GM18873 (cell line): ENCODE data around the gene SPATS2.
"Not testable (repeated sequence)": the region's sequence is repeated elsewhere in the genome, so short reads cannot be mapped to it uniquely, and the experiment has no call there.

ENCODE experiments used
- ATAC-seq: cut with Tn5 transposase; IDR thresholded peaks from one replicate; pipeline ENCODE4 v1.9.1; 2021; ENCODE audit warnings: mild to moderate bottlenecking, moderate library complexity, moderate number of reproducible peaks; ENCODE audit not compliant: unreplicated experiment, low FRiP score

Gene SPATS2

DNA sequence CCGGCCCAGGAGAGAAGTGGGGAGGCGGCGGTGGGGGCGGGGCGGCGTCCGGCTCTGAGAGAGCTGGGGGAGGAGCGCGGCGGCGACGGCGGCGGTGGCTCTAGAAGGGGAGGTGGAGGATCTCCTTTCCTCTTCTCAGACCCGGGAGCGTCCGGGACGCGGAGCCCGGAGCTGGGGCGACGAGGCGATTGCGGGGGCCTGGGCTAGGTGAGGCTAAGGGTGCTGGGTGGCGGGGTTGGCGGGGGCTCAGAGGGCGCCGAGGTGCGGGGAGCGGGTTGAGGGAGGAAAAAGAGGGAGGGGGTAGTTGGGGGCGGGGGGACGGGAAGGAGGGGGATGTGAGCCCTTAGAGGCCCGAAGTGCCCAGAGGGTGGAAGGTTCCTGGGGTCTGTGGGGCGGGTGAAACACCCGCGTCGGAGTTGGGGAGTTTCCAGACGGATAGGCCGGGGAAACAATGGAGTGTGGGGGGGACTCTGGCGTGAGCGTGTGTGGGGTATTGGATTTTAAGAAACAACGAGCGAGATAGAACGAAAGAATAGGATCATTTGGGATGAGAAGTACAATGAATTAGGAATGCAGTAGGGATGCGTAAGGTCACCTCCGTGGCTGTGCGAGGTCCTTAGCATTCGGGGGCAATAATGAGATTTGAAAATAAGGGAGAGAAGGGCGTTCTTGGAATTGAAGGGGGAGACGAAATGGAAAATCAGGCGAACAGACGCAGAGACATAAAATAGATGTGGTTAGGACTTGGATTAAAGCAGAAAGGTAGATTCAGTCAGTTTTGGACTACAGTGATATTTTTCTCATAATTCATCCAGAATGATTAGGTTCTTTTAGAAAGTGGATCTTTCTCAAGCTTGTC, at the start of gene SPATS2:
Gene SPATS2 (plus strand): TSS at position 82 of the 859 bp plus-strand sequence. CDS start 93,551 bp downstream, outside the sequence.
- peak; percentile 1 for ATAC-seq

- not testable (repeated sequence) for ATAC-seq
Observed at GRCh38 chr12:49320411-49321103, 46.7 kb upstream of the SPATS2 start.

GRCh38 chr12:49322367-49322707, 44.9 kb upstream of the SPATS2 start:
- ATAC-seq: no peak

GRCh38 chr12:49322708-49323523, 44.3 kb upstream of the SPATS2 start, which contains the start of gene TROAP:
Gene TROAP, plus strand, starts transcription at chr12:49323255. Its CDS starts 354 bp downstream, at chr12:49323609.
- ATAC-seq: peak; percentile 96

DNA sequence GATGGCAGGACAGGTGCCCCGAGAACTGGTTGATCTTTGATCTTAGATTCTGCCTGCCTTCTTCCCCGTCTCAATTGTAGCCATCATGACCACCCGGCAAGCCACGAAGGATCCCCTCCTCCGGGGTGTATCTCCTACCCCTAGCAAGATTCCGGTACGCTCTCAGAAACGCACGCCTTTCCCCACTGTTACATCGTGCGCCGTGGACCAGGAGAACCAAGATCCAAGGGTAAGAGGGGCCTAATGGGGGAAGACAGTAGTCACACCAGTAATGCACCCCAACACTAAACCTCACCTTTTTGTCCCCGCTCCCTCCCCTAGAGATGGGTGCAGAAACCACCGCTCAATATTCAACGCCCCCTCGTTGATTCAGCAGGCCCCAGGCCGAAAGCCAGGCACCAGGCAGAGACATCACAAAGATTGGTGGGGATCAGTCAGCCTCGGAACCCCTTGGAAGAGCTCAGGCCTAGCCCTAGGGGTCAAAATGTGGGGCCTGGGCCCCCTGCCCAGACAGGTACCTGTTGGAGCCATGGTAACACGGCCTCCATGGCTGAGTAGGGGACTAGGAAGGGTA, 43.7 kb upstream of the SPATS2 start:
- ATAC-seq: no peak

- ATAC-seq: no peak
Observed at GRCh38 chr12:49325606-49326005, 41.7 kb upstream of the SPATS2 start.

DNA sequence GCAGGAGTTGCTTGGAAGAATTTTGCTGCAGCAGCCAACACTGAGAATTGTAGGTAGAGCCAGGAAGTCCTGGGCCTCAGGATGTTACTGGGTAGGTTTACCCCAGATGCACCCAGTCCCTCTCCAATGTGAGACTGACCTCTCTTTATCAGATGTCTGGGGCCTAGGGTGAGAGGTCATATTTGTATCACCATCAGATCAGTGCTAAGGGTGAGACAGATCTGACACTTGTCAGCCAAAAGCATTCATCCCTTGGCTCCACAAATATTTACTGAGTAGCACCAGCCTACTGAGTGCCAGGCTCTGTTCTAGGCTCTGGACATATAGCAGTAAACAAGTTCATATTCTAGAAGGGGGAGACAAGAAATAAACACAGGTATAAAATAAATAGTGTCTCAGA, 39.9 kb upstream of the SPATS2 start:
- ATAC-seq: no peak

GRCh38 chr12:49327887-49328286, 39.4 kb upstream of the SPATS2 start:
- ATAC-seq: no peak

DNA sequence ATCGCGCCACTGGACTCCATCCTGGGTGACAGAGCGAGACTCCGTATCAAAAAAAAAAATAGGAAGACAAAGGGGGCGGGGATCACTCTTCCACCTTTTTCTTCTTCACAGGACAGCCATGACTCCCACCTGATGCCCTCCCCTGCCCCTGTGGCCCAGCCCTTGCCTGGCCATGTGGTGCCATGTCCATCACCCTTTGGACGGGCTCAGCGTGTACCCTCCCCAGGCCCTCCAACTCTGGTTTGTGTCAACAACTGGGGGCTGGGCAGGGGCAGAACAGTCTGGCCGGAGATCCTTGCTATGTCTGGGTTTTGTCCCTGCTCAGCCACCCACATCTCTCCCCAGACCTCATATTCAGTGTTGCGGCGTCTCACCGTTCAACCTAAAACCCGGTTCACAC, 38.4 kb upstream of the SPATS2 start:
- ATAC-seq: no peak

- ATAC-seq: no peak
Observed at GRCh38 chr12:49330032-49330619, 37.1 kb upstream of the SPATS2 start.

DNA sequence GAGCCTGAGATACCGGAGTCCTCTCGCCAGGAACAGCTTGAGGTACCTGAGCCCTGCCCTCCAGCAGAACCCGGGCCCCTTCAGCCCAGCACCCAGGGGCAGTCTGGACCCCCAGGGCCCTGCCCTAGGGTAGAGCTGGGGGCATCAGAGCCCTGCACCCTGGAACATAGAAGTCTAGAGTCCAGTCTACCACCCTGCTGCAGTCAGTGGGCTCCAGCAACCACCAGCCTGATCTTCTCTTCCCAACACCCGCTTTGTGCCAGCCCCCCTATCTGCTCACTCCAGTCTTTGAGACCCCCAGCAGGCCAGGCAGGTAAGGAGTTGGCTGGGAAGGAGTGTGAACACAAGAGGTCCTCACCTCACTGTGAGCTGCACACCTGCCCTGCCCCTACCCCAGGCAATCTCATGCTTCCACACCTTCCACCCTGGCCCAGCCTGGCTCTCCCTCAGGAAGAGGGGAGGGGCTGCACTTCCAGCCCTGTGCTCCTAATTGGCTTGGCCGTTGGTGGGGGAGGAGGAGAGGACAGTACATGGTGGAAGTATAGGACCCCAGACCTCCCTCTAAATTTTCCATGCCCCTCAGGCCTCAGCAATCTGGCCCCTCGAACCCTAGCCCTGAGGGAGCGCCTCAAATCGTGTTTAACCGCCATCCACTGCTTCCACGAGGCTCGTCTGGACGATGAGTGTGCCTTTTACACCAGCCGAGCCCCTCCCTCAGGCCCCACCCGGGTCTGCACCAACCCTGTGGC, 36.5 kb upstream of the SPATS2 start:
- no peak for ATAC-seq

DNA sequence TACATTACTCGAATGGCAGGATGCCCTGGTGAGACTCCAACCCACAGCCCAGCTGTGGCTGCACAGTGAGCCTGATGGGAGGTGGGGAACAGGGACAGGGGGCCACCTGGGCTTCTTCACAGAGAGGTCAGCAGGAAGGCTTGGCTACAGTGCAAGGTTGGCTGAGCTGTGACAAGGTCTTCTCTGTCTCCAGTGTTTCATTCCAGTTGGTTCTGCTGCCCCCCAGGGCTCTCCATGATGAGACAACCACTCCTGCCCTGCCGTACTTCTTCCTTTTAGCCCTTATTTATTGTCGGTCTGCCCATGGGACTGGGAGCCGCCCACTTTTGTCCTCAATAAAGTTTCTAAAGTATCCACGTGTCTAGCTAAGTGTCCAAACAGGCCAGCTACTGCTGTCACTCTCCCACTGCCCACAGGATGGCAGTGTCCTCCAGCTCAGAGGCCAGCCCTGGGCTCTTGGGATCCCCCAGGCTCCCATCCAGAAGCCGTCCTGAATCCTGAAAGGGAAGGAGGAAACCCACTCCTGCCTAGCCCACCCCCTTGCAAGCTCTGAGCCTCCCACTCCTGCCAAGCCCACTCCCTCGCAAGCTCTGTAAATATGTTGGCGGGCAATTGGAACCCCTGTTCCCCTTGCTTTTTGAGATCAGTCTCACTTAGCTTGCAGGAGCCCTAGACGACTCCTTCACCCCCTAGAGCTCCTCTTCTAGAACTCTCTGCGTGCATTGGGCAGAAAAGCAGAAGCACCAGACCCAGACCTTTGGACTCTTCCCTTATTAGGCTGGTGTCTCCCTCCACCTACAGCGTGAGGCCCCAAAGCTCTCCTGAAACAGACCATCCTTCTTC, 35.7 kb upstream of the SPATS2 start:
- ATAC-seq: no peak

GRCh38 chr12:49332441-49332861, 34.8 kb upstream of the SPATS2 start:
- no peak for ATAC-seq

- no peak for ATAC-seq
Observed at GRCh38 chr12:49332891-49333371, 34.3 kb upstream of the SPATS2 start.

DNA sequence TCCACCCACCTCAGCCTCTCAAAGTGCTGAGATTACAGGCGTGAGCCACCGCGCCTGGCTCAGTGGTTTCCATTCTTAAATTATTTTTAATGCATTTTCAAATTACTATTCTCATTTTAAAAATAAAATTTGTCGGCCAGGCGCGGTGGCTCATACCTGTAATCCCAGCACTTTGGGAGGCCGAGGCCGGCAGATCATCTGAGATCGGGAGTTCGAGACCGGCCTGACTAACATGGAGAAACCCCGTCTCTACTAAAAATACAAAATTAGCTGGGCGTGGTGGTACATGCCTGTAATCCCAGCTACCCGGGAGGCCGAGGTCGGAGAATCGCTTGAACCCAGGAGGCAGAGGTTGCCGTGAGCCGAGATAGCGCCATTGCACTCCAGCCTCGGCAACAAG, 33.5 kb upstream of the SPATS2 start:
- not testable (repeated sequence) for ATAC-seq

DNA sequence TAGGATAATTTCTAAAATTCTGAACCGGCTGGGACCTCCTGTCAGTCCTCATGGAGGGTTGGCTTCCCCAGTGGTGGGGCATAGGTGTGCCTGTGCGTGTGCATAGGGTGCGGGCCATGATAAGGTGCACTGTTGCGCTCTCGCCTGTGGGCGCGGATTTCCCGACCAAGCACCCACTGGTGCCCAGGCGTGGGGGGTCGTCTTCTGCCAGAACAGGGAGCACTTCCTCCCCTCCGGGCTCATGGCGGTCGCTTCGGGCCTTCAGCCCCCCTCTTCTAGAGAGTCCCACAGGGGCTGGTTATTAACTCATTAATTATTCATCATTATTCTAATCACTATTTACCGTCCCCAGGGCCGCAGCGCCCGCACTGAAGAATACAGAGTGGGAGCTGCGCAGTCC, 33.0 kb upstream of the SPATS2 start:
- no peak for ATAC-seq

- no peak for ATAC-seq
Observed at GRCh38 chr12:49334681-49335080, 32.6 kb upstream of the SPATS2 start.
